ENCODE measurements around the gene FAM107A.

FAM107A gene

DNA sequence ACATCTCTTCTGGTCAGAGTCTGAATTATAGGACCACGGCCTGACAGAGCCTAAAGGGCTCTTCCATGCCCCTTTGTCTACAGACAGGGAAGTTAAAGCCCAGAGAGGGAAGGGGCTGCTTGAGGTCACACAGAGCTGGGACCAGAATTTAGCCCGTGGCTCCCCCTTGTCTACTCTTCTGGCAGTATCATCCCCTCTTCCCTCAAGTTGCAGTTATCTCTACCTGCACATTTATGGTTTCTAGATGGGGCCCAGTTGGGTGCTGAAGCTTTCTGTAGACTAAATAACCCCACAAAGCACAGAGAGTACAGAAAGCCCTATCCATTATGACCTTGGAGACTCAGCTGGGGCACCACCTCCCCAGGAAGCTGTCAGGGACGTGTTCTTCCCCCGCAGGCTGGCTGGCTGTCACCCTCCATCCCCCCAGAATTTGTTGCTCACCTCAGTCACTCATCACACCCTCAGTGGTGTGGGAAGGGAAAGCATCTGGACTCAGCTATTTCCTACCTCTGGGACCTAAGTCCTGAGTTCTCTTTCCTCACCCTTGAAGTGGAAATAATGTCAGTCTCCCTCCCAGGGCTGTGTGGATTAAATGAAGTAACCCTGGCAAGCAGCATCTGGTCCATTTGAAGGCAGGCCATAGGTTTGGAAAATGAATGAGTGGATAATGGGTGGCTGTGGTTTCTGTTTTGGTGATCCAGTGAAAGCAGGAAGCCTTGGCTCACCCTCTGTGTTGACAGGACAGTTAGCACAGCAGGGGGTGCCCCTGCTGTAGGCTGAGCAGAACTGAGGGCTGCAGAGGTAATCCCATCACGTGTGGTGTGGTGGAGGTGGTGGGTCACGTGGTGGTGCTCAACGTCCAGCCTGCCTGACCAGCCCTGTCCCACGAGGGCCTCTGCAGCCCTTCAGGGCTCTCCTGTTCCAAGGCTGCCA, 56.5 kb downstream of the FAM107A start:
- Histone ChIP-seq H3K36me3 (ENCODE audit: insufficient read depth, low read length) (no peaks in the 10 kb centered on the region), H4K20me1 (ENCODE audit: insufficient read depth, low read length) (no peaks in the 10 kb centered on the region), H3K27me3 (ENCODE audit: insufficient read depth, low read length) (no peaks in the 10 kb centered on the region), H3K4me2 (ENCODE audit: low read length) (no peak overlapping the region), H3K4me3 (ENCODE audit: low read depth, low read length, poor library complexity, severe bottlenecking) (no peak overlapping the region), H3K9me3 (ENCODE audit: low read length) (no peaks in the 10 kb centered on the region), H3K9me2 (ENCODE audit: low read depth, low read length) (no peaks in the 10 kb centered on the region), H3F3A (ENCODE audit: insufficient read depth, low read length) (no peaks in the 10 kb centered on the region), H2AFZ (ENCODE audit: low read length) (no peak overlapping the region), H3K27ac (ENCODE audit: low read depth, low read length, poor library complexity, severe bottlenecking) (no peak overlapping the region), H3K79me2 (ENCODE audit: insufficient read depth, low read length) (no peaks in the 10 kb centered on the region), H3K4me1 (ENCODE audit: insufficient read depth, low read length, severe bottlenecking) (no peaks in the 10 kb centered on the region), H3K9ac (ENCODE audit: low read length) (no peak overlapping the region)
- TF ChIP-seq CTCF (IDR thresholded peaks at IDR 0.05; ENCODE audit: low read length) (no peak), EZH2 (IDR thresholded peaks at IDR 0.05; ENCODE audit: borderline replicate concordance, low read length) (no peak)

DNA sequence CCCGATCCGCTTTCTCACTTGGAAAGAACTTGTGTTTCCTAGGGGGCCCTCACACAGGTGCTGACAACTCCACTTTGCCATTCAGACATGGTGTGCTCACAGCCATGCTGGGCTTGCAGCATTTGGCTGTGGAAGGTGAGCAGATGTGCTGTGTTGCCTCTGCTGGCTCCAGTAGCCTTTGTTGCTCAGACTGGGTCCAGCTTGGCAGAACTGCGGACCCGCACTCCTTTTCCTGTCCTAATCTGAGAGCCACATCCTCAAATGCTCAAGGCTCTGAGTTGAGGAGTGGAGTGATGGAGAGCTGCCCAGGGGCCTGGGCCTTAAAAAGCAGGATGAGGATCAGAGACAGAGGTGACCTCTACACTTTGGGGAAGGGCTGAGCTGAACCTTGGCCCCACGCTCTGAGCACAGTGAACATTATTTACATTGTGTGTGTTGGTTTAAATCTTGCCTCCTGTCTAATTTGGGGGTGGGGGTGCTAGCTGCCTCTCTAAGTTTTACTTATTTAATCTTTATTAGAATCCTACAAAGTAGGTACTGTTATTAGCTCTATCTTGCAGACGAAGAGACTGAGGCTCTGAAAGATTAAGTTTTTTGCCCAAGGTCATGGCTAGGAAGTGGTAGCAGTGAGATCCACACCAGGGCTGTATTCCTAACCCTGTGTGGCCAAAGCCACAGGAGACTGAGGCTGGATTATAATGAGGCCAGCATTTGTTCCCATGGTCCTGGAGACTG, 57.4 kb downstream of the FAM107A start:
- Histone ChIP-seq H3K27me3 (ENCODE audit: insufficient read depth, low read length) (no peaks in the 10 kb centered on the region), H2AFZ (ENCODE audit: low read length) (no peak overlapping the region), H3K79me2 (ENCODE audit: insufficient read depth, low read length) (no peaks in the 10 kb centered on the region), H3K4me1 (ENCODE audit: insufficient read depth, low read length, severe bottlenecking) (no peaks in the 10 kb centered on the region), H3K9ac (ENCODE audit: low read length) (no peak overlapping the region), H3K36me3 (ENCODE audit: insufficient read depth, low read length) (no peaks in the 10 kb centered on the region), H3K4me3 (ENCODE audit: low read depth, low read length, poor library complexity, severe bottlenecking) (no peak overlapping the region), H3K27ac (ENCODE audit: low read depth, low read length, poor library complexity, severe bottlenecking) (no peak overlapping the region), H3K9me3 (ENCODE audit: low read length) (no peaks in the 10 kb centered on the region), H3K9me2 (ENCODE audit: low read depth, low read length) (no peaks in the 10 kb centered on the region), H3F3A (ENCODE audit: insufficient read depth, low read length) (no peaks in the 10 kb centered on the region), H3K4me2 (ENCODE audit: low read length) (no peak overlapping the region), H4K20me1 (ENCODE audit: insufficient read depth, low read length) (no peaks in the 10 kb centered on the region)
- no peak for TF ChIP-seq CTCF (IDR thresholded peaks at IDR 0.05; ENCODE audit: low read length)
- TF ChIP-seq EZH2 (IDR thresholded peaks at IDR 0.05; ENCODE audit: borderline replicate concordance, low read length): no peak

- Histone ChIP-seq H3K9ac (ENCODE audit: low read length) (no peak overlapping the region), H3K4me1 (ENCODE audit: insufficient read depth, low read length, severe bottlenecking) (no peaks in the 10 kb centered on the region), H3K79me2 (ENCODE audit: insufficient read depth, low read length) (no peaks in the 10 kb centered on the region), H3K9me3 (ENCODE audit: low read length) (no peaks in the 10 kb centered on the region), H3K4me3 (ENCODE audit: low read depth, low read length, poor library complexity, severe bottlenecking) (no peak overlapping the region), H4K20me1 (ENCODE audit: insufficient read depth, low read length) (no peaks in the 10 kb centered on the region), H3F3A (ENCODE audit: insufficient read depth, low read length) (no peaks in the 10 kb centered on the region), H3K27ac (ENCODE audit: low read depth, low read length, poor library complexity, severe bottlenecking) (no peak overlapping the region), H3K4me2 (ENCODE audit: low read length) (no peak overlapping the region), H3K27me3 (ENCODE audit: insufficient read depth, low read length) (no peaks in the 10 kb centered on the region), H3K9me2 (ENCODE audit: low read depth, low read length) (no peaks in the 10 kb centered on the region), H3K36me3 (ENCODE audit: insufficient read depth, low read length) (no peaks in the 10 kb centered on the region), H2AFZ (ENCODE audit: low read length) (no peak overlapping the region)
- TF ChIP-seq EZH2 (IDR thresholded peaks at IDR 0.05; ENCODE audit: borderline replicate concordance, low read length) (no peak), CTCF (IDR thresholded peaks at IDR 0.05; ENCODE audit: low read length) (no peak)
Observed at GRCh38 chr3:58518291-58518789, 58.9 kb downstream of the FAM107A start.

Data from OCI-LY1 (cell line).